K562 (cell line): Measurements from ENCODE around the gene UBR3. TPM values are rescaled to one million over a fixed set of nuclear protein-coding genes. Genes with fewer than 3 reads are reported as not detected.

ENCODE experiments used
- GABPB1 ChIP-seq: sonication (generic); formaldehyde crosslinking; IDR thresholded peaks from 2 replicates; pipeline ENCODE4 v1.8.0; 2022; ENCODE audit warnings: mild to moderate bottlenecking, missing genetic modification reagents
- PHB ChIP-seq: fragments of 250-450 bp; sonication (Bioruptor Pico); IDR thresholded peaks from 2 replicates; pipeline ENCODE4 v1.5.0; 2021
- RFX7 ChIP-seq: fragments of 250-450 bp; sonication (Bioruptor Pico); IDR thresholded peaks from 2 replicates; pipeline ENCODE4 v1.5.1; 2021; ENCODE audit warnings: mild to moderate bottlenecking
- ZNF324 ChIP-seq: fragments of 250-450 bp; sonication (Bioruptor Pico); IDR thresholded peaks from 2 replicates; pipeline ENCODE4 v1.4.0; 2020; ENCODE audit warnings: mild to moderate bottlenecking
- ZNF696 ChIP-seq: fragments of 250-450 bp; sonication (Bioruptor Pico); conservative IDR thresholded peaks from 2 replicates; pipeline ENCODE4 v1.4.0; 2020; ENCODE audit warnings: mild to moderate bottlenecking, moderate library complexity
- polyA plus RNA-seq, 8 experiments: library from polyadenylated mRNA; depleted of rRNA in 4 of 8; stranded (reverse) in 5 of 8; unstranded in 3 of 8; fragments of >200 nt; fragmentation: Nextera tagmentation in 2 of 8; fragmentation: Illumina TruSeq in 1 of 8; extraction: Ambion mirVana in 2 of 8; extraction: Trizol in 1 of 8; gene quantifications; 2 replicates each; pipeline versions ENCODE4 v1.2.1 to v1.2.3, GENCODE V29; 2011 to 2014; ENCODE audit warnings: inconsistent platforms in 1 of 8, missing spikeins in 1 of 8
- total RNA-seq, 7 experiments: library from RNA; depleted of rRNA in 6 of 7; stranded (reverse); fragments of >200 nt in 6 of 7; fragmentation: Illumina TruSeq in 2 of 7; extraction: Trizol in 2 of 7; gene quantifications; 2 replicates each; pipeline versions ENCODE4 v1.2.1 to v1.2.3, GENCODE V29; 2011 to 2021; ENCODE audit warnings: low replicate concordance in 1 of 7
- TF ChIP-seq, protein P1 (sequence below): fragments of 150-350 bp; IDR thresholded peaks from 2 replicates; pipeline ENCODE4 v1.6.1; 2014; ENCODE audit warnings: low read depth, mild to moderate bottlenecking, low read length, borderline replicate concordance
- TF ChIP-seq, protein P2 (sequence below): fragments of 450-650 bp; conservative IDR thresholded peaks from 2 replicates; pipeline ENCODE4 v1.6.1; 2016; ENCODE audit warnings: missing genetic modification characterization, low read depth, mild to moderate bottlenecking, control low read depth, missing compliant biosample characterization
- TF ChIP-seq, protein P3 (sequence below): fragments of 250-450 bp; sonication (Bioruptor Pico); IDR thresholded peaks from 2 replicates; pipeline ENCODE4 v1.4.0; 2020; ENCODE audit warnings: mild to moderate bottlenecking

UBR3 gene
- total and polyA plus RNA-seq, 9 of the 15 experiments (the other 6 are each of a cell fraction or from before 2014, with no cell fraction given), result 14.4 to 63.5 (median 40.4) TPM

DNA sequence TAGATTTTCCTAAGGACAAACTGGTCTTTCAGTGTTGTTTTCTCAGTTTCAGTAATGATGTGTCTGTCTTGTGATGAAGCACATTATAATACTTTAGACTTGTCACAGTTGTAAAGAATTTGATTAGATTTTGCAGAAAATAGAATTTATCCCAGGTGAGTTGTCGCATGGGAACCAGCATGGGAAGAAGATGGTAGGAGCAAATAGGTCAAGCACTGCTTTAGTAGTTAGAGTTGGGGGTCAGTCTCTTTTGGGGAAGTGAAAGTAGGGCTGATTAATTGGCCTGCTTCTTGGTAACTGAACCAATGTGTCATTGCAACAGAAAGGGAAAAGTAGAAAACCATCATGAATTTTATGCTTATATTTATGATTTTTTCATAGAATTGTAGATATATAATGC is 197.5 kb downstream of the UBR3 start (continued):
- TF ChIP-seq GABPB1 (CRISPR knock-in tag) (no peak), ZNF696 (CRISPR knock-in tag) (no peak), PHB (CRISPR knock-in tag) (no peak), RFX7 (CRISPR knock-in tag) (no peak), ZNF324 (CRISPR knock-in tag) (no peak)
- TF ChIP-seq, protein P1, sequence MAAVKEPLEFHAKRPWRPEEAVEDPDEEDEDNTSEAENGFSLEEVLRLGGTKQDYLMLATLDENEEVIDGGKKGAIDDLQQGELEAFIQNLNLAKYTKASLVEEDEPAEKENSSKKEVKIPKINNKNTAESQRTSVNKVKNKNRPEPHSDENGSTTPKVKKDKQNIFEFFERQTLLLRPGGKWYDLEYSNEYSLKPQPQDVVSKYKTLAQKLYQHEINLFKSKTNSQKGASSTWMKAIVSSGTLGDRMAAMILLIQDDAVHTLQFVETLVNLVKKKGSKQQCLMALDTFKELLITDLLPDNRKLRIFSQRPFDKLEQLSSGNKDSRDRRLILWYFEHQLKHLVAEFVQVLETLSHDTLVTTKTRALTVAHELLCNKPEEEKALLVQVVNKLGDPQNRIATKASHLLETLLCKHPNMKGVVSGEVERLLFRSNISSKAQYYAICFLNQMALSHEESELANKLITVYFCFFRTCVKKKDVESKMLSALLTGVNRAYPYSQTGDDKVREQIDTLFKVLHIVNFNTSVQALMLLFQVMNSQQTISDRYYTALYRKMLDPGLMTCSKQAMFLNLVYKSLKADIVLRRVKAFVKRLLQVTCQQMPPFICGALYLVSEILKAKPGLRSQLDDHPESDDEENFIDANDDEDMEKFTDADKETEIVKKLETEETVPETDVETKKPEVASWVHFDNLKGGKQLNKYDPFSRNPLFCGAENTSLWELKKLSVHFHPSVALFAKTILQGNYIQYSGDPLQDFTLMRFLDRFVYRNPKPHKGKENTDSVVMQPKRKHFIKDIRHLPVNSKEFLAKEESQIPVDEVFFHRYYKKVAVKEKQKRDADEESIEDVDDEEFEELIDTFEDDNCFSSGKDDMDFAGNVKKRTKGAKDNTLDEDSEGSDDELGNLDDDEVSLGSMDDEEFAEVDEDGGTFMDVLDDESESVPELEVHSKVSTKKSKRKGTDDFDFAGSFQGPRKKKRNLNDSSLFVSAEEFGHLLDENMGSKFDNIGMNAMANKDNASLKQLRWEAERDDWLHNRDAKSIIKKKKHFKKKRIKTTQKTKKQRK, result no peak
- TF ChIP-seq, protein P2, sequence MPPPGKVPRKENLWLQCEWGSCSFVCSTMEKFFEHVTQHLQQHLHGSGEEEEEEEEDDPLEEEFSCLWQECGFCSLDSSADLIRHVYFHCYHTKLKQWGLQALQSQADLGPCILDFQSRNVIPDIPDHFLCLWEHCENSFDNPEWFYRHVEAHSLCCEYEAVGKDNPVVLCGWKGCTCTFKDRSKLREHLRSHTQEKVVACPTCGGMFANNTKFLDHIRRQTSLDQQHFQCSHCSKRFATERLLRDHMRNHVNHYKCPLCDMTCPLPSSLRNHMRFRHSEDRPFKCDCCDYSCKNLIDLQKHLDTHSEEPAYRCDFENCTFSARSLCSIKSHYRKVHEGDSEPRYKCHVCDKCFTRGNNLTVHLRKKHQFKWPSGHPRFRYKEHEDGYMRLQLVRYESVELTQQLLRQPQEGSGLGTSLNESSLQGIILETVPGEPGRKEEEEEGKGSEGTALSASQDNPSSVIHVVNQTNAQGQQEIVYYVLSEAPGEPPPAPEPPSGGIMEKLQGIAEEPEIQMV (tag), result no peak
- TF ChIP-seq, protein P3, sequence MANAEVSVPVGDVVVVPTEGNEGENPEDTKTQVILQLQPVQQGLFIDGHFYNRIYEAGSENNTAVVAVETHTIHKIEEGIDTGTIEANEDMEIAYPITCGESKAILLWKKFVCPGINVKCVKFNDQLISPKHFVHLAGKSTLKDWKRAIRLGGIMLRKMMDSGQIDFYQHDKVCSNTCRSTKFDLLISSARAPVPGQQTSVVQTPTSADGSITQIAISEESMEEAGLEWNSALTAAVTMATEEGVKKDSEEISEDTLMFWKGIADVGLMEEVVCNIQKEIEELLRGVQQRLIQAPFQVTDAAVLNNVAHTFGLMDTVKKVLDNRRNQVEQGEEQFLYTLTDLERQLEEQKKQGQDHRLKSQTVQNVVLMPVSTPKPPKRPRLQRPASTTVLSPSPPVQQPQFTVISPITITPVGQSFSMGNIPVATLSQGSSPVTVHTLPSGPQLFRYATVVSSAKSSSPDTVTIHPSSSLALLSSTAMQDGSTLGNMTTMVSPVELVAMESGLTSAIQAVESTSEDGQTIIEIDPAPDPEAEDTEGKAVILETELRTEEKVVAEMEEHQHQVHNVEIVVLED (CRISPR knock-in tag), result no peak
